Astrocyte (in vitro differentiated cells and primary cell): ENCODE measurements around the gene THADA. TPM values are rescaled to one million over a fixed set of nuclear protein-coding genes. Genes with fewer than 3 reads are reported as not detected.

Experiments used
- DNase-seq: peaks from one replicate; pipeline ENCODE4 v3.0.0-alpha.2; 2010; ENCODE audit warnings: low read depth
- FAIRE-seq: peaks from 2 replicates; lab custom pipeline; 2011; peaks lifted over from hg19 to GRCh38; lab: Jason Lieb, UNC
- H2AFZ ChIP-seq: 2 replicates; pipeline ENCODE4 v1.6.0; 2012; ENCODE audit warnings: low read depth, low read length, inconsistent platforms
- H3K27ac ChIP-seq: 2 replicates; pipeline ENCODE4 v1.5.1; 2011; ENCODE audit warnings: low read depth, low read length, inconsistent platforms
- H3K27me3 ChIP-seq: 2 replicates; pipeline ENCODE4 v1.6.0; 2011; ENCODE audit warnings: low read length, inconsistent platforms; ENCODE audit not compliant: insufficient read depth
- H3K36me3 ChIP-seq: 2 replicates; pipeline ENCODE4 v1.5.1; 2011; ENCODE audit warnings: low read length, inconsistent platforms; ENCODE audit not compliant: insufficient read depth
- H3K4me1 ChIP-seq: 2 replicates; pipeline ENCODE4 v1.5.1; 2011; ENCODE audit warnings: low read length, inconsistent platforms; ENCODE audit not compliant: insufficient read depth
- H3K4me2 ChIP-seq: 2 replicates; pipeline ENCODE4 v1.6.0; 2012; ENCODE audit warnings: low read length, inconsistent platforms
- H3K4me3 ChIP-seq: 2 replicates; pipeline ENCODE4 v1.5.1; 2011; ENCODE audit warnings: low read depth, mild to moderate bottlenecking, low read length, inconsistent platforms; ENCODE audit not compliant: insufficient read depth
- H3K79me2 ChIP-seq: 2 replicates; pipeline ENCODE4 v1.6.0; 2012; ENCODE audit warnings: mild to moderate bottlenecking, low read length, inconsistent platforms; ENCODE audit not compliant: insufficient read depth
- H3K9ac ChIP-seq: 2 replicates; pipeline ENCODE4 v1.6.0; 2012; ENCODE audit warnings: mild to moderate bottlenecking, low read length, inconsistent platforms
- H3K9me3 ChIP-seq: 2 replicates; pipeline ENCODE4 v1.5.1; 2012; ENCODE audit warnings: low read depth, mild to moderate bottlenecking, low read length, inconsistent platforms; ENCODE audit not compliant: insufficient read depth
- H4K20me1 ChIP-seq: 2 replicates; pipeline ENCODE4 v1.6.0; 2012; ENCODE audit warnings: low read length, inconsistent platforms; ENCODE audit not compliant: insufficient read depth
- H3K27ac Mint-ChIP-seq: one replicate; pipeline ENCODE4 v1.8.0; 2021; ENCODE audit warnings: mild to moderate bottlenecking, mixed read lengths; ENCODE audit not compliant: unreplicated experiment
- H3K27me3 Mint-ChIP-seq: one replicate; pipeline ENCODE4 v1.8.0; 2021; ENCODE audit warnings: low read depth, mixed read lengths; ENCODE audit not compliant: unreplicated experiment
- H3K36me3 Mint-ChIP-seq: one replicate; pipeline ENCODE4 v1.8.0; 2021; ENCODE audit warnings: low read depth, mixed read lengths; ENCODE audit not compliant: unreplicated experiment
- H3K4me1 Mint-ChIP-seq: one replicate; pipeline ENCODE4 v1.8.0; 2021; ENCODE audit warnings: low read depth, mixed read lengths; ENCODE audit not compliant: unreplicated experiment
- H3K4me3 Mint-ChIP-seq: one replicate; pipeline ENCODE4 v1.8.0; 2021; ENCODE audit warnings: mild to moderate bottlenecking, moderate library complexity, mixed read lengths; ENCODE audit not compliant: unreplicated experiment
- H3K9me3 Mint-ChIP-seq: one replicate; pipeline ENCODE4 v1.8.0; 2021; ENCODE audit warnings: mild to moderate bottlenecking, mixed read lengths; ENCODE audit not compliant: unreplicated experiment
- CTCF ChIP-seq: IDR thresholded peaks from 2 replicates; pipeline ENCODE4 v1.5.1; 2011; ENCODE audit warnings: low read depth, mild to moderate bottlenecking, inconsistent platforms, low read length, moderate library complexity; ENCODE audit not compliant: insufficient read depth
- EZH2 ChIP-seq: IDR thresholded peaks from 2 replicates; pipeline ENCODE4 v1.6.1; 2012; ENCODE audit warnings: mild to moderate bottlenecking, low read length, inconsistent platforms; ENCODE audit not compliant: insufficient read depth
- total RNA-seq: library from RNA; stranded (reverse); gene quantifications from 2 replicates; pipeline ENCODE4 v1.2.1, GENCODE V29; 2021

THADA gene
- total RNA-seq, 1 donor from 2014 or later, result 16.2 TPM

DNA sequence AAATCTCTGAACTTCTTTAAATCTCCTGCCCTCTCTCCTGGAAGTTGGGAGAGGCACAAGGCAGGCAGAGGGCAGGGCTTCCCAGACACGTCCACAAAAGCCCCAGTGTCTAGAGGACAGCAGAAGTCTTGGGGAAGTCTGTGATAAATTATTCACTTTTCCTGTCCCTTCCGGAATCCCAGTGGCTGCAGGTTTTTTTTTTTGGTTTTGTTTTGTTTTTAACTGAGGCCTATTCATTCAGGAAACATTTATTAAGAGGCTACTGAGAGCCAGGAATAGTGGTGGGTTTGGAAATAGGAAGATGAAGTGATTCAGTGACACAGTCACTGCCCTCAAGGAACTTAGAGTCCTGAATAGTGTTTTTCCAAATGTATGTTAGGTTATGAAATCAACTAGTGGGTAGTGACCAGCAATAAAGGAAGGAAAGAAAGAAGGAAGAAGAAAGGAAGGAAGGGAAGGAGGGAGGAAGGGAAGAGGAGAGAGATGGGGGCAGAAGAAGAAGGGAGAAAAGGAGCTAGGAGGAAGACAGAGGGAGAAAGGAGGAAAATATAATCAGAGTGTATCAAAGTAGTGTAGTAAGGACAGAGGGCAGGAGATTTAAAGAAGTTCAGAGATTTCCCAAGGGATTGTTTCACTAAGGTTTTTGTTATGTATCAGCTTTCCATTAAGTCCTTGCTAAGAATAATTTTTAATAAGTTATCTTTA, 270.6 kb downstream of the THADA start:
- H3K4me1 ChIP-seq, result no peaks in the 10 kb centered on the region
- no peaks in the 10 kb centered on the region for H3K9me3 ChIP-seq
- peak overlapping the region; percentile 15 for H3K27ac Mint-ChIP-seq
- H3K36me3 ChIP-seq, result no peaks in the 10 kb centered on the region
- FAIRE-seq, result no peak
- DNase-seq, result no peak
- H3K27ac ChIP-seq, result no peak overlapping the region
- no peaks in the 10 kb centered on the region for H3K27me3 ChIP-seq
- no peak for TF ChIP-seq CTCF
- no peak for TF ChIP-seq EZH2
- H3K4me3 ChIP-seq, result no peak overlapping the region
- no peak overlapping the region for H3K4me3 Mint-ChIP-seq
- no peaks in the 10 kb centered on the region for H3K27me3 Mint-ChIP-seq
- peaks cover 8% of the 10 kb centered on the region for H3K36me3 Mint-ChIP-seq
- H3K9ac ChIP-seq, result no peak overlapping the region
- no peak overlapping the region for H3K4me2 ChIP-seq
- H4K20me1 ChIP-seq, result no peaks in the 10 kb centered on the region
- no peaks in the 10 kb centered on the region for H3K79me2 ChIP-seq
- no peak overlapping the region for H2AFZ ChIP-seq
- peaks cover 2% of the 10 kb centered on the region for H3K9me3 Mint-ChIP-seq
- H3K4me1 Mint-ChIP-seq, result peaks cover 5% of the 10 kb centered on the region

- Mint-ChIP-seq H3K9me3 (peaks cover 2% of the 10 kb centered on the region), H3K27me3 (no peaks in the 10 kb centered on the region), H3K27ac (peak overlapping the region; percentile 15), H3K4me3 (no peak overlapping the region), H3K36me3 (peaks cover 8% of the 10 kb centered on the region), H3K4me1 (peaks cover 5% of the 10 kb centered on the region)
- TF ChIP-seq EZH2 (no peak), CTCF (no peak)
- no peaks in the 10 kb centered on the region for H3K79me2 ChIP-seq
- H2AFZ ChIP-seq, result no peak overlapping the region
- no peak overlapping the region for H3K4me3 ChIP-seq
- H3K9ac ChIP-seq, result no peak overlapping the region
- no peaks in the 10 kb centered on the region for H3K27me3 ChIP-seq
- no peak overlapping the region for H3K4me2 ChIP-seq
- no peak for DNase-seq
- FAIRE-seq, result no peak
- H4K20me1 ChIP-seq, result no peaks in the 10 kb centered on the region
- H3K4me1 ChIP-seq, result no peaks in the 10 kb centered on the region
- H3K36me3 ChIP-seq, result no peaks in the 10 kb centered on the region
- no peaks in the 10 kb centered on the region for H3K9me3 ChIP-seq
- H3K27ac ChIP-seq, result no peak overlapping the region
Observed at GRCh38 chr2:43324259-43325106, 271.4 kb downstream of the THADA start.
